ENCODE measurements around the gene BCL2L14. TPM values are rescaled to one million over a fixed set of nuclear protein-coding genes. Genes with fewer than 3 reads are reported as not detected.

The BCL2L14 gene
- total and polyA plus RNA-seq, 2 of the 13 experiments (the other 11 are each of a cell fraction or from before 2014, with no cell fraction given), result 0.11 TPM; not detected in 1

GRCh38 chr12:12123036-12123604 is 52.4 kb downstream of the BCL2L14 start:
- WGBS (ENCODE audit: low lambda C conversion rate), result 97% methylated on average over 3 of the region's 3 CpGs
- ChIA-PET CTCF (ENCODE audit: low intra/inter-chr PET ratio, low total read pairs) (no interaction called here), POLR2A (interaction anchor here (0.6 kb wide), 1 partner anchor 15 kb away, joined by 3 read pairs; no protein-coding TSS in a partner anchor)
- no peaks in the 10 kb centered on the region for H3K79me2 ChIP-seq (ENCODE audit: insufficient read depth, low read length)
- H2AFZ ChIP-seq (ENCODE audit: low read length), result no peak overlapping the region
- ATAC-seq (no peak), FAIRE-seq (no peak), DNase-seq (ENCODE audit: low spot score) (no peak)
- no TSS peak for BruUV-seq (replicated peaks)
- no peaks in the 10 kb centered on the region for H3K27me3 ChIP-seq (ENCODE audit: control insufficient read depth in 1 of 2, insufficient read depth in 2 of 2, low read length in 2 of 2)
- peaks cover 15% of the 10 kb centered on the region for H3K4me1 ChIP-seq (ENCODE audit: insufficient read depth, low read length)
- no peak overlapping the region for H3K4me3 ChIP-seq (replicated peaks in 1 of 3; ENCODE audit: insufficient read depth in 1 of 3, low read depth in 2 of 3, low read length in 3 of 3)
- in situ Hi-C loops (cut with HindIII; ENCODE audit: extremely low pct_ligation_motif_present, low pct_unique_long_range_greater_than_20kb), result no loop called here
- no peaks in the 10 kb centered on the region for H4K20me1 ChIP-seq (ENCODE audit: insufficient read depth, low read length)
- H3K36me3 ChIP-seq (replicated peaks in 1 of 2; ENCODE audit: control insufficient read depth in 1 of 2, insufficient read depth in 2 of 2, low read length in 2 of 2), result peaks cover 15 to 80% of the 10 kb centered on the region in 2 experiments
- intact Hi-C loops (cut with micrococcal nuclease; ENCODE audit: unreplicated experiment), result no loop called here
- no peak overlapping the region for H3K4me2 ChIP-seq (ENCODE audit: low read depth, low read length)
- no peak overlapping the region for H3K27ac ChIP-seq (ENCODE audit: extremely low read length, insufficient read depth, low read length)
- TF ChIP-seq ZBTB7B (CRISPR knock-in tag; IDR thresholded peaks at IDR 0.05) (no peak), ZNF7 (CRISPR knock-in tag; IDR thresholded peaks at IDR 0.05) (no peak), MED13 (CRISPR knock-in tag; IDR thresholded peaks at IDR 0.05) (no peak)
- no peak overlapping the region for H3K9ac ChIP-seq (ENCODE audit: insufficient read depth, low read depth, low read length)
- H3K9me3 ChIP-seq (ENCODE audit: low read length), result no peaks in the 10 kb centered on the region

- 95% methylated on average over 4 of the region's 4 CpGs for WGBS (ENCODE audit: low lambda C conversion rate)
- POLR2A ChIA-PET, result no interaction called here
- Histone ChIP-seq H3K27me3 (ENCODE audit: control insufficient read depth in 1 of 2, insufficient read depth in 2 of 2, low read length in 2 of 2) (no peaks in the 10 kb centered on the region), H2AFZ (ENCODE audit: low read length) (no peak overlapping the region), H3K4me2 (ENCODE audit: low read depth, low read length) (no peak overlapping the region), H3K36me3 (replicated peaks in 1 of 2; ENCODE audit: control insufficient read depth in 1 of 2, insufficient read depth in 2 of 2, low read length in 2 of 2) (peaks cover 14 to 85% of the 10 kb centered on the region in 2 experiments), H3K4me3 (replicated peaks in 1 of 3; ENCODE audit: insufficient read depth in 1 of 3, low read depth in 2 of 3, low read length in 3 of 3) (no peak overlapping the region), H3K27ac (ENCODE audit: extremely low read length, insufficient read depth, low read length) (no peak overlapping the region), H3K79me2 (ENCODE audit: insufficient read depth, low read length) (no peaks in the 10 kb centered on the region), H3K9ac (ENCODE audit: insufficient read depth, low read depth, low read length) (no peak overlapping the region), H3K9me3 (ENCODE audit: low read length) (no peaks in the 10 kb centered on the region), H4K20me1 (ENCODE audit: insufficient read depth, low read length) (no peaks in the 10 kb centered on the region), H3K4me1 (ENCODE audit: insufficient read depth, low read length) (no peaks in the 10 kb centered on the region)
- no peak for FAIRE-seq
- no TSS peak for BruUV-seq (replicated peaks)
- ATAC-seq, result no peak
- no peak for DNase-seq (ENCODE audit: low spot score)
- CTCF ChIA-PET (ENCODE audit: low intra/inter-chr PET ratio, low total read pairs), result no interaction called here
- in situ Hi-C loops (cut with HindIII; ENCODE audit: extremely low pct_ligation_motif_present, low pct_unique_long_range_greater_than_20kb) (no loop called here), intact Hi-C loops (cut with micrococcal nuclease; ENCODE audit: unreplicated experiment) (no loop called here)
- no peak for TF ChIP-seq TEAD2 (CRISPR knock-in tag; IDR thresholded peaks at IDR 0.05)
- no peak for TF ChIP-seq TAF15 (IDR thresholded peaks at IDR 0.05; ENCODE audit: low read depth, low read length, poor library complexity, severe bottlenecking)
- no peak for TF ChIP-seq CENPX (CRISPR knock-in tag; IDR thresholded peaks at IDR 0.05)
- no peak for TF ChIP-seq ZNF503 (CRISPR knock-in tag; IDR thresholded peaks at IDR 0.05)
- TF ChIP-seq WIZ (CRISPR knock-in tag; IDR thresholded peaks at IDR 0.05), result no peak
- TF ChIP-seq CREB1 (IDR thresholded peaks at IDR 0.05), result no peak
- no peak for TF ChIP-seq CREB1 (CRISPR knock-in tag; IDR thresholded peaks at IDR 0.05)
- no peak for TF ChIP-seq DBP (CRISPR knock-in tag; IDR thresholded peaks at IDR 0.05; ENCODE audit: not compliant biosample characterization)
- no peak for TF ChIP-seq ZUFSP (CRISPR knock-in tag; IDR thresholded peaks at IDR 0.05; ENCODE audit: borderline replicate concordance)
- TF ChIP-seq MAFK (conservative IDR thresholded peaks at IDR 0.05 in 1 of 2, IDR thresholded peaks at IDR 0.05 in 1 of 2; ENCODE audit: low read length in 2 of 2), result no peak
- no peak for TF ChIP-seq CAMTA2 (CRISPR knock-in tag; IDR thresholded peaks at IDR 0.05; ENCODE audit: borderline replicate concordance)
- TF ChIP-seq ZNF570 (CRISPR knock-in tag; IDR thresholded peaks at IDR 0.05; ENCODE audit: borderline replicate concordance), result no peak
- TF ChIP-seq SIX4 (CRISPR knock-in tag; IDR thresholded peaks at IDR 0.05), result no peak
Measured at GRCh38 chr12:12126551-12126950, 55.8 kb downstream of the BCL2L14 start.
